ENCODE measurements around the gene KLHL40. TPM values are rescaled to one million over a fixed set of nuclear protein-coding genes. Genes with fewer than 3 reads are reported as not detected.

Gene KLHL40
- total and polyA plus RNA-seq, 9 donors = not detected

DNA sequence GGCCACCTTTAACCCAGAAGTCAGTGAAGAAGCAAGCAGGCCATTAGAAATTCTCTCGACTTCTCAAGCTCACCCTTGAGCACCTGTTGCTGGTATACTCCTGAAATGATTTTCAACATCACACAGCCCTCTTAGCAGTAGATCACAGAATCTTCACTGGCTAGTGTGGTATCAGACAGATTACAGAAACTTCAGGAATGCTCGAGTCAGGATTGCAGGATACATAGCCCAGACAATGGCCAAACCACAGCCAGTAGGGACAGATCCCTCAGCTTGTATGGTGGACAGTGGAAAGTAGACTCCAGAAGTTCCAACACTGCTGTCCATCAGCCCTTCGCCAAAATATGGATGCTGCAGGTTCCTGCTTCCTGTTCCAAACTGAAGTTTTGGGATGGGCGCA, 4.5 kb upstream of the KLHL40 start:
- TF ChIP-seq POLR2A (IDR thresholded peaks at IDR 0.05) = no peak
- no peak for TF ChIP-seq EP300 (IDR thresholded peaks at IDR 0.05)
- TF ChIP-seq, protein P1, sequence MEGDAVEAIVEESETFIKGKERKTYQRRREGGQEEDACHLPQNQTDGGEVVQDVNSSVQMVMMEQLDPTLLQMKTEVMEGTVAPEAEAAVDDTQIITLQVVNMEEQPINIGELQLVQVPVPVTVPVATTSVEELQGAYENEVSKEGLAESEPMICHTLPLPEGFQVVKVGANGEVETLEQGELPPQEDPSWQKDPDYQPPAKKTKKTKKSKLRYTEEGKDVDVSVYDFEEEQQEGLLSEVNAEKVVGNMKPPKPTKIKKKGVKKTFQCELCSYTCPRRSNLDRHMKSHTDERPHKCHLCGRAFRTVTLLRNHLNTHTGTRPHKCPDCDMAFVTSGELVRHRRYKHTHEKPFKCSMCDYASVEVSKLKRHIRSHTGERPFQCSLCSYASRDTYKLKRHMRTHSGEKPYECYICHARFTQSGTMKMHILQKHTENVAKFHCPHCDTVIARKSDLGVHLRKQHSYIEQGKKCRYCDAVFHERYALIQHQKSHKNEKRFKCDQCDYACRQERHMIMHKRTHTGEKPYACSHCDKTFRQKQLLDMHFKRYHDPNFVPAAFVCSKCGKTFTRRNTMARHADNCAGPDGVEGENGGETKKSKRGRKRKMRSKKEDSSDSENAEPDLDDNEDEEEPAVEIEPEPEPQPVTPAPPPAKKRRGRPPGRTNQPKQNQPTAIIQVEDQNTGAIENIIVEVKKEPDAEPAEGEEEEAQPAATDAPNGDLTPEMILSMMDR (IDR thresholded peaks at IDR 0.05) = no peak
- H3K27ac ChIP-seq = no peak overlapping the region
- DNase-seq = peak in 1 of 5 donors; percentile 6
- intact Hi-C loops (cut with DNase I) = no loop called here
- no peak overlapping the region for H3K4me3 ChIP-seq
- no peaks in the 10 kb centered on the region for H3K27me3 ChIP-seq
- H3K36me3 ChIP-seq = no peaks in the 10 kb centered on the region
- 79 to 83% (median 80%) methylated on average over 4 of the region's 4 CpGs for WGBS, 3 donors
- H3K9me3 ChIP-seq = no peaks in the 10 kb centered on the region
- peaks cover 1% of the 10 kb centered on the region for H3K4me1 ChIP-seq (ENCODE audit: insufficient read depth)

- Histone ChIP-seq H3K27me3 (no peaks in the 10 kb centered on the region), H3K4me3 (no peak overlapping the region), H3K9me3 (no peaks in the 10 kb centered on the region), H3K36me3 (no peaks in the 10 kb centered on the region), H3K27ac (no peak overlapping the region), H3K4me1 (ENCODE audit: insufficient read depth) (peaks cover 3% of the 10 kb centered on the region)
- 78 to 83% (median 81%) methylated on average over 10 of the region's 10 CpGs for WGBS, 3 donors
- no peak for DNase-seq
- intact Hi-C loops (cut with DNase I) = no loop called here
- TF ChIP-seq, protein P1 (IDR thresholded peaks at IDR 0.05) = no peak
- TF ChIP-seq EP300 (IDR thresholded peaks at IDR 0.05) (no peak), POLR2A (IDR thresholded peaks at IDR 0.05) (no peak)
These were observed 3.8 kb upstream of the KLHL40 start for GRCh38 chr3:42681361-42682038.

DNA sequence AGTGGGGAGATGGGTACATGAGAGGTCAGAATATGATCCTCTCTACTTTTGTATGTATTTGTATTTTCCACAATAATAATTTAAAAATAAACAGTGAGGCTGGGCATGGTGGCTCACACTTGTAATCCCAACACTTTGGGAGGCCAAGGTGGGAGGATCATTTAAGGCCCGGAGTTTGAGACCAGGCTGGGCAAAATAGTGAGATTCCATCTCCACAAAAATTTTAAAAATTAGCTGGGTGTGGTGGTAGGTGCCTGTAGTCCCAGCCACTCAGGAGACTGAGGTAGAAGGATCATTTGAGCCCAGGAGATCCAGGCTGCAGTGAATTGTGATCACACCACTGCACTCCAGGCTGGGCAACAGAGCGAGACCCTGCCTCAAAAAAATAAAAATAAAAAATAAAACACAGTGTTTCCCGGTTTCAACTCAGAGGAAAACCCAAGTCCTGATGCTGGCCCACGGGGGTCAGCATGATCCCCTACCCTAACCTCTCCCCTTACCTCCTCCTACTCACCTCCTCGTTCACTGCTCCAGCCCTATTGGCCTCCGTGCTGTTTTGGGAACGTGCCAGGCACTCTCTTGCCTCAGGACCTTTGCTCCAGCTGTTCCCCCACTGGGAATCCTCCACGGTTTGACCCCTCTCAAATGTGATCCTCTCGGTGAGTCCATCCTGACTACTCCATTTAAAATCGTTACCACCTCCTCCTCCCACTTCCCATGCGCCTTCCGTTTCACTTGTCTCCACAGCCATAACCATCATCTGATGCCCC, 2.9 kb upstream of the KLHL40 start:
- peak in 3 of 5 donors; percentile 3 to 10 (median 8) for DNase-seq
- Histone ChIP-seq H3K9me3 (no peaks in the 10 kb centered on the region), H3K4me1 (ENCODE audit: insufficient read depth) (peaks cover 3% of the 10 kb centered on the region), H3K4me3 (no peak overlapping the region), H3K27me3 (no peaks in the 10 kb centered on the region), H3K36me3 (no peaks in the 10 kb centered on the region), H3K27ac (no peak overlapping the region)
- TF ChIP-seq EP300 (IDR thresholded peaks at IDR 0.05) (no peak), POLR2A (IDR thresholded peaks at IDR 0.05) (no peak)
- TF ChIP-seq, protein P1 (IDR thresholded peaks at IDR 0.05) = no peak
- intact Hi-C loops (cut with DNase I) = no loop called here
- 66 to 71% (median 71%) methylated on average over 12 of the region's 12 CpGs for WGBS, 3 donors

DNA sequence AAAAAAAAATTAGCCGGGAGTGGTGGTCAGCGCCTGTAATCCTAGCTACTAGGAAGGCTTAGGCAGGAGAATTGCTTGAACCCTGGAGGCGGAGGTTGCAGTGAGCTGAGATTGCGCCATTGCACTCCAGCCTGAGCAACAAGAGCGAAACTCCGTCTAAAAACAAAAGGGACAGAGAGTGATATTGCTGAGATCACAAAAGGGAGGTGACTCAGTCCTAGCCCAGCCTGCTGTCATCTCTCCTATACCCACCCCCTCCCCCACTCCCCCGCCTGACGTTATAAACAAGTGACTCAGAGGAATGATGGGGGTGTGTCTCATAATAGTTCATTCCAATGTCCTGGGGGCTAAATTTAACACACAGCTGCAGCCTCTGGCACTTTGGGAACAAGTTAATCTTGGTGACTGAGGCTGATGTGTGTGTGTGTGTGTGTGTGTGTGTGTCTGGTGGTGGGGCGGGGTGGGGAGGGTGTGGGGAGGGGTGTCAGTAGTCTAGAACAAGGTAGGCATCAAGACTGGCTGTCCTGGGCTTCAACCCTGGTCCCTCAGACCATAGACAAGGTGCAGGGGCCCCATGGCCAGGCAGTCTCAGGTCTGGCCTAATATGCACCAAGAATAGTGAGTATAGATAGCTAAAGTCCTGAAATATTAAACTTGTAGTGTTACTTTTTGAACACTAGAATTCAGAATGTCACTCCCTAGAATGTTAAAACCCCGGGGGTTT, 1.3 kb upstream of the KLHL40 start:
- intact Hi-C loops (cut with DNase I) = no loop called here
- H3K4me3 ChIP-seq = no peak overlapping the region
- H3K36me3 ChIP-seq = no peaks in the 10 kb centered on the region
- H3K4me1 ChIP-seq (ENCODE audit: insufficient read depth) = peaks cover 3% of the 10 kb centered on the region
- no peaks in the 10 kb centered on the region for H3K27me3 ChIP-seq
- TF ChIP-seq POLR2A (IDR thresholded peaks at IDR 0.05) (no peak), EP300 (IDR thresholded peaks at IDR 0.05) (no peak)
- TF ChIP-seq, protein P1 (IDR thresholded peaks at IDR 0.05) = no peak
- DNase-seq = peak in 2 of 5 donors; percentile 31 to 47
- H3K27ac ChIP-seq = no peak overlapping the region
- WGBS, 3 donors = 54 to 58% (median 58%) methylated on average over 10 of the region's 10 CpGs
- no peaks in the 10 kb centered on the region for H3K9me3 ChIP-seq
